OCI-LY7 (cell line): ENCODE data around the gene NACA2.
A peak's percentile ranks its signal among the peaks of the same experiment; 100 is the strongest.

Experiments
- CTCF ChIP-seq: fragments of 200-600 bp; sonication (generic); conservative IDR thresholded peaks from 2 replicates; pipeline ENCODE4 v1.5.1; 2014; ENCODE audit warnings: mild to moderate bottlenecking, antibody characterized with exemption, low read length, moderate library complexity, mixed read lengths
- EZH2phosphoT487 ChIP-seq: fragments of 200-600 bp; sonication (generic); IDR thresholded peaks from 2 replicates; pipeline ENCODE4 v1.6.1; 2018; ENCODE audit warnings: low read depth, borderline replicate concordance, mild to moderate bottlenecking, mixed run types, antibody characterized with exemption, low read length, moderate library complexity, mixed read lengths

- TF ChIP-seq EZH2phosphoT487 (no peak), CTCF (peak; percentile 73)
Observed at GRCh38 chr17:61574542-61575351, 16.3 kb downstream of the NACA2 start.
